ENCODE measurements around the gene CHRNE.
"Not testable (repeated sequence)": the region's sequence is repeated elsewhere in the genome, so short reads cannot be mapped to it uniquely, and the experiment has no call there.

The CHRNE gene

GRCh38 chr17:4906642-4907041, 3.7 kb upstream of the CHRNE start:
- not testable (repeated sequence) for DNase-seq (ENCODE audit: low read depth)

- no peak for DNase-seq (ENCODE audit: low read depth)
Measured at GRCh38 chr17:4902540-4902939, 358 bp downstream of the CHRNE start.

GRCh38 chr17:4901648-4902344, 1.1 kb downstream of the CHRNE start:
- DNase-seq (ENCODE audit: low read depth), result peak; percentile 28

GRCh38 chr17:4901108-4901647, 1.7 kb downstream of the CHRNE start:
- no peak for DNase-seq (ENCODE audit: low read depth)

- peak; percentile 25 for DNase-seq (ENCODE audit: low read depth)
Measured at GRCh38 chr17:4900231-4901107, 2.4 kb downstream of the CHRNE start.

- peak; percentile 97 for DNase-seq (ENCODE audit: low read depth)
Measured at GRCh38 chr17:4899341-4900230, 3.3 kb downstream of the CHRNE start, which contains the start of gene C17orf107. Gene C17orf107, plus strand, starts transcription at chr17:4899536. Its CDS starts 227 bp downstream, at chr17:4899763.

GRCh38 chr17:4898927-4899326, 4.0 kb downstream of the CHRNE start:
- no peak for DNase-seq (ENCODE audit: low read depth)

GRCh38 chr17:4898351-4898750, 4.5 kb downstream of the CHRNE start:
- DNase-seq (ENCODE audit: low read depth), result no peak

- DNase-seq (ENCODE audit: low read depth), result no peak
Measured at GRCh38 chr17:4897785-4898184, 5.1 kb downstream of the CHRNE start.

GRCh38 chr17:4897198-4897687, 5.7 kb downstream of the CHRNE start:
- no peak for DNase-seq (ENCODE audit: low read depth)

GRCh38 chr17:4896332-4897197, 6.3 kb downstream of the CHRNE start:
- DNase-seq (ENCODE audit: low read depth), result no peak

GRCh38 chr17:4895657-4896331, 7.1 kb downstream of the CHRNE start:
- DNase-seq (ENCODE audit: low read depth), result no peak

- DNase-seq (ENCODE audit: low read depth), result no peak
Measured at GRCh38 chr17:4895121-4895520, 7.8 kb downstream of the CHRNE start.

GRCh38 chr17:4893721-4894560, 9.0 kb downstream of the CHRNE start:
- DNase-seq (ENCODE audit: low read depth), result no peak

GRCh38 chr17:4893272-4893671, 9.6 kb downstream of the CHRNE start:
- DNase-seq (ENCODE audit: low read depth), result no peak

- DNase-seq (ENCODE audit: low read depth), result no peak
Measured at GRCh38 chr17:4892499-4893221, 10.2 kb downstream of the CHRNE start.

GRCh38 chr17:4891411-4892410, 11.2 kb downstream of the CHRNE start:
- DNase-seq (ENCODE audit: low read depth), result no peak
